H9 (cell line): ENCODE results near the gene HDGFL3. TPM values are rescaled to one million over a fixed set of nuclear protein-coding genes. Genes with fewer than 3 reads are reported as not detected.

ENCODE experiments used
- DNase-seq: peaks from one replicate; pipeline ENCODE4 v3.0.0-alpha.2; 2017
- H2AFZ ChIP-seq: one replicate; pipeline ENCODE4 v1.6.1; 2013; ENCODE audit warnings: mild to moderate bottlenecking, low read length, control low read depth, moderate library complexity
- H2AK5ac ChIP-seq: 2 replicates; pipeline ENCODE4 v1.6.1; 2013; ENCODE audit warnings: low read length, control low read depth, mixed read lengths; ENCODE audit not compliant: insufficient read length
- H2BK120ac ChIP-seq: one replicate; pipeline ENCODE4 v1.6.1; 2013; ENCODE audit warnings: low read depth, mild to moderate bottlenecking, low read length, control low read depth, inconsistent platforms; ENCODE audit not compliant: poor library complexity, severe bottlenecking
- H2BK12ac ChIP-seq: 2 replicates; pipeline ENCODE4 v1.6.1; 2013; ENCODE audit warnings: low read length, control low read depth, mixed read lengths, low read depth; ENCODE audit not compliant: insufficient read length
- H2BK15ac ChIP-seq: 2 replicates; pipeline ENCODE4 v1.6.1; 2013; ENCODE audit warnings: low read depth, low read length, control low read depth
- H2BK20ac ChIP-seq: one replicate; pipeline ENCODE4 v1.6.1; 2013; ENCODE audit warnings: low read depth, mild to moderate bottlenecking, low read length, control low read depth, inconsistent platforms; ENCODE audit not compliant: poor library complexity, severe bottlenecking
- H2BK5ac ChIP-seq: 2 replicates; pipeline ENCODE4 v1.6.1; 2013; ENCODE audit warnings: low read length, control low read depth, mixed read lengths; ENCODE audit not compliant: insufficient read length
- H3K14ac ChIP-seq: 2 replicates; pipeline ENCODE4 v1.6.1; 2013; ENCODE audit warnings: low read length, control low read depth; ENCODE audit not compliant: insufficient read depth
- H3K18ac ChIP-seq: 2 replicates; pipeline ENCODE4 v1.6.1; 2013; ENCODE audit warnings: low read depth, mild to moderate bottlenecking, mixed read lengths, low read length, control low read depth; ENCODE audit not compliant: insufficient read length
- H3K23ac ChIP-seq: 2 replicates; pipeline ENCODE4 v1.6.1; 2013; ENCODE audit warnings: low read length, control low read depth, mixed read lengths, low read depth; ENCODE audit not compliant: insufficient read length
- H3K23me2 ChIP-seq: 2 replicates; pipeline ENCODE4 v1.6.1; 2013; ENCODE audit warnings: low read depth, mild to moderate bottlenecking, mixed read lengths, low read length, control low read depth; ENCODE audit not compliant: insufficient read length, poor library complexity, severe bottlenecking
- H3K27ac ChIP-seq: 2 replicates; pipeline ENCODE4 v1.5.1; 2013; ENCODE audit warnings: low read length, control low read depth, mixed read lengths, low read depth; ENCODE audit not compliant: insufficient read length
- H3K27me3 ChIP-seq: 2 replicates; pipeline ENCODE4 v1.6.1; 2013; ENCODE audit warnings: low read length, control low read depth, inconsistent platforms; ENCODE audit not compliant: insufficient read depth
- H3K4ac ChIP-seq: 2 replicates; pipeline ENCODE4 v1.6.1; 2013; ENCODE audit warnings: low read depth, mild to moderate bottlenecking, control low read depth, inconsistent platforms, low read length, moderate library complexity
- H3K4me1 ChIP-seq: 2 replicates; pipeline ENCODE4 v1.6.1; 2013; ENCODE audit warnings: low read length, control low read depth, inconsistent platforms; ENCODE audit not compliant: insufficient read depth
- H3K4me2 ChIP-seq: 2 replicates; pipeline ENCODE4 v1.6.1; 2013; ENCODE audit warnings: low read length, control low read depth, mixed read lengths; ENCODE audit not compliant: insufficient read length, insufficient read depth
- H3K56ac ChIP-seq: 2 replicates; pipeline ENCODE4 v1.6.1; 2013; ENCODE audit warnings: low read depth, mild to moderate bottlenecking, mixed read lengths, low read length, control low read depth; ENCODE audit not compliant: insufficient read length
- H3K79me1 ChIP-seq: 2 replicates; pipeline ENCODE4 v1.6.1; 2013; ENCODE audit warnings: low read depth, mild to moderate bottlenecking, moderate library complexity, low read length, control low read depth, inconsistent platforms; ENCODE audit not compliant: insufficient read depth, poor library complexity, severe bottlenecking
- H3K79me2 ChIP-seq: 2 replicates; pipeline ENCODE4 v1.6.1; 2013; ENCODE audit warnings: low read length, control low read depth, inconsistent platforms; ENCODE audit not compliant: insufficient read depth
- H3K9ac ChIP-seq: 2 replicates; pipeline ENCODE4 v1.6.1; 2013; ENCODE audit warnings: low read length, control low read depth, mixed read lengths; ENCODE audit not compliant: insufficient read length; ENCODE audit errors: extremely low read depth
- H3K9me3 ChIP-seq: one replicate; pipeline ENCODE4 v1.6.1; 2013; ENCODE audit warnings: low read depth, low read length, inconsistent platforms; ENCODE audit not compliant: control insufficient read depth
- H3T11ph ChIP-seq: one replicate; pipeline ENCODE4 v1.6.1; 2013; ENCODE audit warnings: mild to moderate bottlenecking, low read length, control low read depth, inconsistent platforms
- H4K20me1 ChIP-seq: one replicate; pipeline ENCODE4 v1.6.1; 2013; ENCODE audit not compliant: control insufficient read depth, insufficient read length, insufficient read depth
- H4K5ac ChIP-seq: 2 replicates; pipeline ENCODE4 v1.6.1; 2013; ENCODE audit warnings: low read depth, mild to moderate bottlenecking, mixed read lengths, low read length, control low read depth; ENCODE audit not compliant: insufficient read length
- H4K8ac ChIP-seq: replicated peaks from 2 replicates; pipeline ENCODE4 v1.6.1; 2013; ENCODE audit warnings: low read length, control low read depth, mixed read lengths, low read depth; ENCODE audit not compliant: insufficient read length
- H4K91ac ChIP-seq: 2 replicates; pipeline ENCODE4 v1.6.1; 2013; ENCODE audit warnings: low read depth, mild to moderate bottlenecking, moderate library complexity, mixed read lengths, low read length, control low read depth; ENCODE audit not compliant: insufficient read length
- H3K27ac Mint-ChIP-seq, 3 experiments: 2 replicates in 2 of 3; 3 replicates in 1 of 3; pipeline ENCODE4 v1.8.0; 2020 to 2021; ENCODE audit warnings: mixed read lengths in 3 of 3, mild to moderate bottlenecking in 1 of 3, moderate library complexity in 1 of 3
- H3K27me3 Mint-ChIP-seq: 2 replicates; pipeline ENCODE4 v1.8.0; 2021; ENCODE audit warnings: low read depth, mild to moderate bottlenecking, moderate library complexity, mixed read lengths
- H3K36me3 Mint-ChIP-seq, 3 experiments: 2 replicates in 2 of 3; 3 replicates in 1 of 3; pipeline ENCODE4 v1.8.0; 2020 to 2021; ENCODE audit warnings: low read depth in 3 of 3, mixed read lengths in 3 of 3; ENCODE audit not compliant: insufficient read depth in 1 of 3
- H3K4me1 Mint-ChIP-seq, 2 experiments: 2 replicates each; pipeline ENCODE4 v1.8.0; 2020; ENCODE audit warnings: mixed read lengths in 2 of 2
- H3K4me3 Mint-ChIP-seq, 2 experiments: 2 replicates in 1 of 2; 3 replicates in 1 of 2; pipeline ENCODE4 v1.8.0; 2020 to 2021; ENCODE audit warnings: mild to moderate bottlenecking in 2 of 2, mixed read lengths in 2 of 2, moderate library complexity in 1 of 2
- H3K9me3 Mint-ChIP-seq, 2 experiments: 2 replicates in 1 of 2; 3 replicates in 1 of 2; pipeline ENCODE4 v1.8.0; 2020; ENCODE audit warnings: mild to moderate bottlenecking in 2 of 2, mixed read lengths in 2 of 2, moderate library complexity in 1 of 2
- WGBS: extraction: QIAGEN DNeasy Blood & Tissue Kit; methylation state at CpG from one replicate; pipeline ENCODE4 v1.1.7; 2013; ENCODE audit warnings: missing lambda C conversion rate, low lambda C conversion rate, mixed read lengths; ENCODE audit not compliant: insufficient read length; ENCODE audit errors: extremely low coverage; 5-methylcytosine and 5-hydroxymethylcytosine counted together
- total RNA-seq: library from RNA; stranded (reverse); gene quantifications from 2 replicates; pipeline ENCODE4 v1.2.1, GENCODE V29; 2021
- TF ChIP-seq, protein P1 (sequence below): fragments of 200-600 bp; sonication (generic); conservative IDR thresholded peaks from 3 replicates; pipeline ENCODE4 v1.8.0; 2021; ENCODE audit warnings: antibody characterized with exemption, mild to moderate bottlenecking

HDGFL3 gene
- total RNA-seq, 1 experiment from 2014 or later: 120 TPM

DNA sequence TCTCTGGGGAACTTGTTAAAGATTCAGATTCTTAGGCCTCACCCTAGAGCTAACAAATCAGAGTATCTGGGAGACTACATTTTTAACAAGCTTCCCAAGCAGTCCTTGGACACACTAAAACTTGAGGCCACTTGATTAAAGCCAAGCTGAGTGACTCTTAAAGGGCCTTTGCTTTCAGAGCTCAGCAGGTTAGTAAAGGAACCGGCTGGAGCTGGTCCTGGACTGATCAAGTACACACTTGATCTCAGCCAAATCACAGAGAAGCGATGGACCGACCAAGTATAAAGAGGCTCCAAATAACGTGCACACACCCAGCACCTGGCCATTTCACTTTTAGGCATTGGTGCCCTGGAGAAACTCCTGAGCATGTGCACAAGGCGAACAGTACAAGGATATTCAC, 113.0 kb downstream of the HDGFL3 start:
- 0 out of 4 replicates have a peak, but pooled peaks cover 0 to under 1% of the 10 kb centered on the region in 2 experiments for H3K4me1 Mint-ChIP-seq
- no peak overlapping the region for H2BK20ac ChIP-seq
- no peaks in the 10 kb centered on the region; the same call in 1 of the 2 replicates for H3K4me1 ChIP-seq
- no peak for DNase-seq
- H3K23ac ChIP-seq: no peak overlapping the region
- H3K79me1 ChIP-seq: no peaks in the 10 kb centered on the region
- H3K36me3 Mint-ChIP-seq: no peaks in the 10 kb centered on the region
- peaks cover 31% of the 10 kb centered on the region for H3K27me3 Mint-ChIP-seq
- H2AK5ac ChIP-seq: no peak overlapping the region
- no peak overlapping the region for H3K4me2 ChIP-seq
- H3K27ac Mint-ChIP-seq: no peak overlapping the region
- no peaks in the 10 kb centered on the region for H3K23me2 ChIP-seq
- H2AFZ ChIP-seq: no peak overlapping the region
- no peak overlapping the region for H3K4me3 Mint-ChIP-seq
- H3K27me3 ChIP-seq: no peaks in the 10 kb centered on the region
- no CpG with 5 or more reads among the region's 5 CpGs for WGBS
- H3K9me3 ChIP-seq: no peaks in the 10 kb centered on the region
- H3T11ph ChIP-seq: no peak overlapping the region
- TF ChIP-seq, protein P1, sequence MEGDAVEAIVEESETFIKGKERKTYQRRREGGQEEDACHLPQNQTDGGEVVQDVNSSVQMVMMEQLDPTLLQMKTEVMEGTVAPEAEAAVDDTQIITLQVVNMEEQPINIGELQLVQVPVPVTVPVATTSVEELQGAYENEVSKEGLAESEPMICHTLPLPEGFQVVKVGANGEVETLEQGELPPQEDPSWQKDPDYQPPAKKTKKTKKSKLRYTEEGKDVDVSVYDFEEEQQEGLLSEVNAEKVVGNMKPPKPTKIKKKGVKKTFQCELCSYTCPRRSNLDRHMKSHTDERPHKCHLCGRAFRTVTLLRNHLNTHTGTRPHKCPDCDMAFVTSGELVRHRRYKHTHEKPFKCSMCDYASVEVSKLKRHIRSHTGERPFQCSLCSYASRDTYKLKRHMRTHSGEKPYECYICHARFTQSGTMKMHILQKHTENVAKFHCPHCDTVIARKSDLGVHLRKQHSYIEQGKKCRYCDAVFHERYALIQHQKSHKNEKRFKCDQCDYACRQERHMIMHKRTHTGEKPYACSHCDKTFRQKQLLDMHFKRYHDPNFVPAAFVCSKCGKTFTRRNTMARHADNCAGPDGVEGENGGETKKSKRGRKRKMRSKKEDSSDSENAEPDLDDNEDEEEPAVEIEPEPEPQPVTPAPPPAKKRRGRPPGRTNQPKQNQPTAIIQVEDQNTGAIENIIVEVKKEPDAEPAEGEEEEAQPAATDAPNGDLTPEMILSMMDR: no peak
- H3K27ac ChIP-seq: no peak overlapping the region
- H2BK15ac ChIP-seq: no peak overlapping the region
- H3K14ac ChIP-seq: no peak overlapping the region
- no peak overlapping the region for H4K8ac ChIP-seq
- no peak overlapping the region for H3K9ac ChIP-seq
- H4K91ac ChIP-seq: no peak overlapping the region
- no peak overlapping the region for H3K4ac ChIP-seq
- no peaks in the 10 kb centered on the region for H3K9me3 Mint-ChIP-seq
- H3K56ac ChIP-seq: no peak overlapping the region
- no peak overlapping the region for H3K18ac ChIP-seq
- H4K5ac ChIP-seq: no peak overlapping the region
- H2BK5ac ChIP-seq: no peak overlapping the region
- H4K20me1 ChIP-seq: no peaks in the 10 kb centered on the region
- no peak overlapping the region for H2BK120ac ChIP-seq
- H3K79me2 ChIP-seq: no peaks in the 10 kb centered on the region
- no peak overlapping the region for H2BK12ac ChIP-seq
